Measurements from ENCODE around the gene CEMP1. TPM values are rescaled to one million over a fixed set of nuclear protein-coding genes. Genes with fewer than 3 reads are reported as not detected.
A peak's percentile ranks its signal among the peaks of the same experiment; 100 is the strongest.

CEMP1 gene
- total RNA-seq, 4 donors from 2014 or later: 0.34 to 3.9 (median 3.5) TPM; not detected in 1

DNA sequence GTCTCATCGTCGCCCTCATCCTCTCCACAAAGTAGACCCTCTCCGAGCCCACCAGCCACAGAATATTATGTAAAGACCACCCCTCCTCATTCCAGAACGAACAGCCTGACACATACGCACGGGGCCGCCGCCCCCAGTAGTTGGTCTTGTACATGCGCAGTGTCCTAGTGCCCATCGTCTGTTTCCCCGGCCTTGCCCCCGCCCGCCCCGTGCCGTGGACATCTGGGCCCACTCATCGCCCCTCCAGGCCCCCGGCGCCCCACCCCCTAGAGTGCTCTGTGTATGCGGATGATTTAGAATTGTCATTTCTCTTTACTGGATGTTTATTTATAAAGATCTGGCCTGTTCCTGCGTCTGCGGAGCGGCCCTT lies 11.5 kb downstream of the CEMP1 start:
- 52% methylated on average over 16 of the region's 22 CpGs for WGBS
- H3K9me3 ChIP-seq: no peaks in the 10 kb centered on the region
- no peaks in the 10 kb centered on the region for H3K27me3 ChIP-seq
- H3K4me1 ChIP-seq: peaks cover 77% of the 10 kb centered on the region
- H3K4me3 ChIP-seq: peak overlapping the region; percentile 82
- TF ChIP-seq POLR2A (IDR thresholded peaks at IDR 0.05) (no peak), POLR2AphosphoS5 (IDR thresholded peaks at IDR 0.05) (no peak), EP300 (IDR thresholded peaks at IDR 0.05) (no peak)
- TF ChIP-seq, protein P1, sequence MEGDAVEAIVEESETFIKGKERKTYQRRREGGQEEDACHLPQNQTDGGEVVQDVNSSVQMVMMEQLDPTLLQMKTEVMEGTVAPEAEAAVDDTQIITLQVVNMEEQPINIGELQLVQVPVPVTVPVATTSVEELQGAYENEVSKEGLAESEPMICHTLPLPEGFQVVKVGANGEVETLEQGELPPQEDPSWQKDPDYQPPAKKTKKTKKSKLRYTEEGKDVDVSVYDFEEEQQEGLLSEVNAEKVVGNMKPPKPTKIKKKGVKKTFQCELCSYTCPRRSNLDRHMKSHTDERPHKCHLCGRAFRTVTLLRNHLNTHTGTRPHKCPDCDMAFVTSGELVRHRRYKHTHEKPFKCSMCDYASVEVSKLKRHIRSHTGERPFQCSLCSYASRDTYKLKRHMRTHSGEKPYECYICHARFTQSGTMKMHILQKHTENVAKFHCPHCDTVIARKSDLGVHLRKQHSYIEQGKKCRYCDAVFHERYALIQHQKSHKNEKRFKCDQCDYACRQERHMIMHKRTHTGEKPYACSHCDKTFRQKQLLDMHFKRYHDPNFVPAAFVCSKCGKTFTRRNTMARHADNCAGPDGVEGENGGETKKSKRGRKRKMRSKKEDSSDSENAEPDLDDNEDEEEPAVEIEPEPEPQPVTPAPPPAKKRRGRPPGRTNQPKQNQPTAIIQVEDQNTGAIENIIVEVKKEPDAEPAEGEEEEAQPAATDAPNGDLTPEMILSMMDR (IDR thresholded peaks at IDR 0.05): no peak
- peak overlapping the region; percentile 99 for H3K27ac ChIP-seq
- DNase-seq (ENCODE audit: low spot score in 2 of 2): peak in 1 of 2 donors; percentile 81
- H3K36me3 ChIP-seq: peaks cover 22% of the 10 kb centered on the region

DNA sequence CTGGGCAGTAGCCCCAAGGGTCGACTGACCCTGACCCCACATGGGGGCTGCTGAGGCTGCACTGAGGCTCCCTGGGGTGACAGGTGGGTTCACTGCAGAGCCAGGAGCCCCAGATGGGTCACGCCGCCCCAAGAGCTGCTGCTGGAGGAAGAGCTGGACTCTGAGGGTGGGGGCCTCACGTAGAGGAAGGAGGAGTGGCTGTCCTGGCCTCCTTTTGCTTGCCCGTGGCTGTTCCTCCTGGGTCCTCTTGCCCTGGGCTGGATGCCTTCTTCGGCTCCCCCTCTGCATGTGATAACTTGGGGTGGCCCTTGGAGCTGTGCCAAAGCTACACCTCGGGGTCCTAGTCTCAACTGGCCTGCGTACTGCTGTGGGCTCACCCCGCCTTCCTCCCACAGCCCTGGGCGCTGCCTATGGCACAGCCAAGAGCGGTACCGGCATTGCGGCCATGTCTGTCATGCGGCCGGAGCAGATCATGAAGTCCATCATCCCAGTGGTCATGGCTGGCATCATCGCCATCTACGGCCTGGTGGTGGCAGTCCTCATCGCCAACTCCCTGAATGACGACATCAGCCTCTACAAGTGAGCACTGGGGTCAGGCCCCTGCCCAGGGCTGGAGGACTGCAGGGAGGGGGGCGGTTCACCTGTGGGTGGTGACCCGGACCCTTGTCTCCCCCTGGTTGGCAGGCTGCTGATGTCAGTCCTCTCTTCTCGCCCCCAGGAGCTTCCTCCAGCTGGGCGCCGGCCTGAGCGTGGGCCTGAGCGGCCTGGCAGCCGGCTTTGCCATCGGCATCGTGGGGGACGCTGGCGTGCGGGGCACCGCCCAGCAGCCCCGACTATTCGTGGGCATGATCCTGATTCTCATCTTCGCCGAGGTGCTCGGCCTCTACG lies 12.1 kb downstream of the CEMP1 start:
- Histone ChIP-seq H3K4me3 (peak overlapping the region; percentile 82), H3K4me1 (peaks cover 75% of the 10 kb centered on the region)
- WGBS: 87% methylated on average over 18 of the region's 39 CpGs

DNA sequence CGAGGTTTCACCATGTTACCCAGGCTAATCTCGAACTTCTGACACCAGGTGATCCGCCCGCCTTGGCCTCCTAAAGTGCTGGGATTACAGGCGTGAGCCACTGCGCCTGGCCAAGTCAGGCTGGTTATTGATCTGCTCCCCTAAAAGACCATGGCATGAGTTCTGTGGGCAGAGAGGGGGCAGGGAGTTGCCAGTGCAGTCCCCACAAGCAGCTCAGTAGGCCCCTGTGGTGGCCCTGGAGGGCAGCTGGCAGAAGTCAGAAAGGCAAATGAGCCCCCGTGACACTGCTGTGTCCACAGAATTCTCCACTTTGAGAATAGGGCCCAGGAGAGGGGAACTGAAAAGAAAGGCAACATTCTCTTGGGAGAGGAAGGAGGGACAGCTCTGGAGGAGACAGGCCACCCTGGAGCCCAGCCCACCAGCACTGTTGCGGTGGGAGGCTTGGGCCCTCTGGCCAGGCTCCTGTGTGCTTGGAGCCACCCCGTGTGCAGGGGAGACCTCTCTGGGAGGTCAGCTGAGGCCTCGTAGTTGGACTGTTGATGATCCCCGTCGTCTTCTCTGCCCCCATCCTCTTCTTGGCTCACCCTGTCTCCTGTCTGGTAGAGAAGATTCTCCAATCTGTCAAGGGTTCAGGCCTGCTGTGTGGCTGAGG lies 13.1 kb downstream of the CEMP1 start:
- TF ChIP-seq POLR2AphosphoS5 (IDR thresholded peaks at IDR 0.05) (no peak), EP300 (IDR thresholded peaks at IDR 0.05) (no peak), POLR2A (IDR thresholded peaks at IDR 0.05) (no peak)
- TF ChIP-seq, protein P1 (IDR thresholded peaks at IDR 0.05): no peak
- H3K36me3 ChIP-seq: peaks cover 5% of the 10 kb centered on the region
- peak overlapping the region; percentile 10 for H3K4me3 ChIP-seq
- 73% methylated on average over 5 of the region's 12 CpGs for WGBS
- DNase-seq (ENCODE audit: low spot score in 2 of 2): no peak
- peak overlapping the region; percentile 99 for H3K27ac ChIP-seq
- H3K27me3 ChIP-seq: no peaks in the 10 kb centered on the region
- H3K9me3 ChIP-seq: no peaks in the 10 kb centered on the region
- H3K4me1 ChIP-seq: peaks cover 69% of the 10 kb centered on the region

More for the DNA sequence above, 12.1 kb downstream of the CEMP1 start:
- Histone ChIP-seq H3K27ac (peak overlapping the region; percentile 99), H3K36me3 (peaks cover 15% of the 10 kb centered on the region), H3K9me3 (no peaks in the 10 kb centered on the region), H3K27me3 (no peaks in the 10 kb centered on the region)
- DNase-seq (ENCODE audit: low spot score in 2 of 2): peak; percentile 80 to 81
- no peak for TF ChIP-seq EP300 (IDR thresholded peaks at IDR 0.05)
- no peak for TF ChIP-seq POLR2AphosphoS5 (IDR thresholded peaks at IDR 0.05)
- TF ChIP-seq POLR2A (IDR thresholded peaks at IDR 0.05): no peak
- TF ChIP-seq, protein P1 (IDR thresholded peaks at IDR 0.05): no peak

DNA sequence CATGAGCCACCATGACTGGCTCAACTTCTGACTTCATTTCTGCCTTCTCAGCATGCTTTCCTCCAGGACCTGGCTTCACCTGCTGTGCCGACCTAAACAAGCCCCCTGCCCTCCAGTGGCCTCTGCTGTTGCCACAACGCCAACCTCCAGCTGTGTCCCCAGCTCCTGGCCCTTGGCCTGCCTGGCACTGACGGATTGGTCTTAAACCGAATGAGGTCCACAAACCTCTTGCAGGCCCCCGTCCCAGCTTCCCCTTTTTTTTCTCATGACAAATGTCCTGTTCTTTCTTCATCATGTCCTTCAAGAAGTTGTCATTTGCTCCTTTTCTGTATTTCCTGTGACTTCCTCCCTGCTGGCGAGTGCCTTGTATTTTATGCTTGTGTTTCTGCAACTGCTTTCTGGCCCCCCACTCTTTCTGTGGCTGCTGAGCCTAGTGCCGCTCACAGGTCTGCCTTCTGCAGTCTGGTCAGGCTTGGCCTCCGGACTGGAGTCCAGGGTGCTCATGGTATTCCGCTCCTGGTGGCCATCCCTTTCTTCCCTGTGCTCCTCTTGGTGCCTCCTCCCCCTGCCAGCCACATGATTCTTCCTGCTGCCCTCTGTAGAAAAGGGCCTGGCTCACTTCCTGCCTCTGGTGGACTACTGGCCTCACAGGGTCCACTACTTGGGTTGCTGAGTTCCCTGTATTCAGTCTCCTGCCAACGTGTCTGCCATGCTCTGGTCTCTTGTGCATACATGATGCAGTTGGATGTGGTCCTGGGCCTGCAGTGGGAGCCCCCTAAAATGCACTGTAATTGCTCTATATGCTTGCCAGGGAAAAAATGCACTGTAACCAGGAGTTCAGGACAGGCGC lies 14.6 kb downstream of the CEMP1 start:
- H3K4me3 ChIP-seq: peak overlapping the region; percentile 94

More for the DNA sequence above, 14.6 kb downstream of the CEMP1 start:
- TF ChIP-seq, protein P1 (IDR thresholded peaks at IDR 0.05): no peak
- no peak for TF ChIP-seq POLR2A (IDR thresholded peaks at IDR 0.05)
- TF ChIP-seq EP300 (IDR thresholded peaks at IDR 0.05): no peak
- TF ChIP-seq POLR2AphosphoS5 (IDR thresholded peaks at IDR 0.05): no peak
- Histone ChIP-seq H3K9me3 (no peaks in the 10 kb centered on the region), H3K27me3 (no peaks in the 10 kb centered on the region), H3K36me3 (peaks cover 4% of the 10 kb centered on the region), H3K27ac (peak overlapping the region; percentile 99), H3K4me1 (peaks cover 82% of the 10 kb centered on the region)
- WGBS: 53% methylated on average over 11 of the region's 11 CpGs
- DNase-seq (ENCODE audit: low spot score in 2 of 2): peak; percentile 68 to 82

All from suprapubic skin (tissue), 4 donors.